GM23338 (cell line): ENCODE data around the gene GK. TPM values are rescaled to one million over a fixed set of nuclear protein-coding genes. Genes with fewer than 3 reads are reported as not detected.
A peak's percentile ranks its signal among the peaks of the same experiment; 100 is the strongest.

Experiments used
- ATAC-seq: fragments of 200-7000 bp; cut with Tn5 transposase; 3 replicates; pipeline ENCODE4 v1.9.1; 2020
- DNase-seq: peaks from one replicate; pipeline ENCODE4 v3.0.0-alpha.2; 2015; ENCODE audit warnings: low spot score
- H2AFZ ChIP-seq: fragments of 200-600 bp; sonication (generic); 2 replicates; pipeline ENCODE4 v1.8.0; 2016; ENCODE audit warnings: antibody characterized with exemption, mild to moderate bottlenecking, moderate library complexity
- H3F3A ChIP-seq: fragments of 200-600 bp; sonication (generic); replicated peaks from 2 replicates; pipeline ENCODE4 v1.8.0; 2017; ENCODE audit warnings: antibody characterized with exemption, mixed run types, low read depth
- H3K27ac ChIP-seq: fragments of 200-600 bp; sonication (generic); 2 replicates; pipeline ENCODE4 v1.6.1; 2016; ENCODE audit warnings: low read depth
- H3K27me3 ChIP-seq: fragments of 200-600 bp; sonication (generic); 2 replicates; pipeline ENCODE4 v1.8.0; 2016; ENCODE audit warnings: mild to moderate bottlenecking, mixed run types, moderate library complexity; ENCODE audit not compliant: insufficient read depth
- H3K36me3 ChIP-seq: fragments of 200-600 bp; sonication (generic); 2 replicates; pipeline ENCODE4 v1.8.0; 2016; ENCODE audit warnings: mild to moderate bottlenecking; ENCODE audit not compliant: insufficient read depth
- H3K4me1 ChIP-seq: fragments of 200-600 bp; sonication (generic); 2 replicates; pipeline ENCODE4 v1.8.0; 2016; ENCODE audit warnings: mild to moderate bottlenecking, moderate library complexity; ENCODE audit not compliant: insufficient read depth
- H3K4me2 ChIP-seq: fragments of 200-600 bp; sonication (generic); 2 replicates; pipeline ENCODE4 v1.7.1; 2017; ENCODE audit warnings: mixed run types
- H3K4me3 ChIP-seq: fragments of 200-600 bp; sonication (generic); 2 replicates; pipeline ENCODE4 v1.6.1; 2016; ENCODE audit warnings: mixed run types
- H3K79me2 ChIP-seq: fragments of 200-600 bp; sonication (generic); replicated peaks from 2 replicates; pipeline ENCODE4 v1.8.0; 2017; ENCODE audit warnings: mild to moderate bottlenecking; ENCODE audit not compliant: insufficient read depth
- H3K9me2 ChIP-seq: fragments of 200-600 bp; sonication (generic); 2 replicates; pipeline ENCODE4 v1.8.0; 2017; ENCODE audit not compliant: insufficient read depth
- H4K20me1 ChIP-seq: fragments of 200-600 bp; sonication (generic); replicated peaks from 2 replicates; pipeline ENCODE4 v1.8.0; 2017; ENCODE audit warnings: mild to moderate bottlenecking; ENCODE audit not compliant: insufficient read depth
- H3K27ac Mint-ChIP-seq: 2 replicates; pipeline ENCODE4 v1.8.0; 2020; ENCODE audit warnings: inconsistent platforms, mild to moderate bottlenecking, moderate library complexity, mixed read lengths
- H3K27me3 Mint-ChIP-seq: 3 replicates; pipeline ENCODE4 v1.8.0; 2022; ENCODE audit warnings: low read depth, mild to moderate bottlenecking, moderate library complexity, mixed read lengths, inconsistent platforms; ENCODE audit not compliant: insufficient read depth, poor library complexity
- H3K36me3 Mint-ChIP-seq: 3 replicates; pipeline ENCODE4 v1.8.0; 2021; ENCODE audit warnings: low read depth, mild to moderate bottlenecking, inconsistent platforms, moderate library complexity, mixed read lengths
- H3K4me1 Mint-ChIP-seq: 3 replicates; pipeline ENCODE4 v1.8.0; 2020; ENCODE audit warnings: mild to moderate bottlenecking, inconsistent platforms, mixed read lengths
- H3K4me3 Mint-ChIP-seq: 3 replicates; pipeline ENCODE4 v1.8.0; 2021; ENCODE audit warnings: moderate library complexity, mild to moderate bottlenecking, inconsistent platforms, mixed read lengths
- H3K9me3 Mint-ChIP-seq: 3 replicates; pipeline ENCODE4 v1.8.0; 2020; ENCODE audit warnings: moderate library complexity, mild to moderate bottlenecking, inconsistent platforms, mixed read lengths
- CTCF ChIP-seq, 2 experiments: fragments of 200-600 bp in 1 of 2; sonication (generic) in 1 of 2; conservative IDR thresholded peaks; 2 replicates each; pipeline versions ENCODE4 v1.5.1 to v1.6.1; 2016 to 2017; ENCODE audit warnings: antibody characterized with exemption in 2 of 2, low read depth in 2 of 2, mild to moderate bottlenecking in 2 of 2, moderate library complexity in 1 of 2
- ETS1 ChIP-seq: IDR thresholded peaks from 2 replicates; pipeline ENCODE4 v1.6.1; 2016; ENCODE audit warnings: antibody characterized with exemption
- EZH2 ChIP-seq: fragments of 200-600 bp; sonication (generic); IDR thresholded peaks from one replicate; pipeline ENCODE4 v1.8.0; 2017; ENCODE audit warnings: antibody characterized with exemption, mild to moderate bottlenecking, low read depth; ENCODE audit not compliant: unreplicated experiment
- EZH2phosphoT487 ChIP-seq: fragments of 200-600 bp; sonication (generic); IDR thresholded peaks from one replicate; pipeline ENCODE4 v1.8.1; 2018; ENCODE audit warnings: antibody characterized with exemption; ENCODE audit not compliant: unreplicated experiment
- JUNB ChIP-seq: IDR thresholded peaks from one replicate; pipeline ENCODE4 v1.6.1; 2016; ENCODE audit warnings: antibody characterized with exemption; ENCODE audit not compliant: unreplicated experiment
- NANOG ChIP-seq: IDR thresholded peaks from 2 replicates; pipeline ENCODE4 v1.6.1; 2016; ENCODE audit warnings: antibody characterized with exemption, borderline replicate concordance
- POLR2AphosphoS5 ChIP-seq: IDR thresholded peaks from 2 replicates; pipeline ENCODE4 v1.6.1; 2016; ENCODE audit warnings: antibody characterized with exemption, low read depth
- STAT1 ChIP-seq: IDR thresholded peaks from one replicate; pipeline ENCODE4 v1.6.1; 2016; ENCODE audit warnings: antibody characterized with exemption; ENCODE audit not compliant: unreplicated experiment
- ZNF114 ChIP-seq: fragments of 250-450 bp; sonication (Bioruptor Pico); IDR thresholded peaks from 2 replicates; pipeline ENCODE4 v1.5.0; 2020; ENCODE audit warnings: mild to moderate bottlenecking, moderate library complexity
- ZNF331 ChIP-seq: fragments of 250-450 bp; sonication (Bioruptor Pico); IDR thresholded peaks from 2 replicates; pipeline ENCODE4 v1.5.0; 2020; ENCODE audit warnings: low read depth, mild to moderate bottlenecking, moderate library complexity
- polyA plus RNA-seq: library from polyadenylated mRNA; unstranded; fragments of >200 nt; fragmentation: Nextera tagmentation; extraction: Ambion mirVana; gene quantifications from 2 replicates; pipeline ENCODE4 v1.2.1, GENCODE V29; 2016
- total RNA-seq: library from RNA; depleted of rRNA; stranded (reverse); fragments of >200 nt; shearing (Covaris generic); gene quantifications from 2 replicates; pipeline ENCODE4 v1.2.3, GENCODE V29; 2014

GK gene
- total and polyA plus RNA-seq, 2 experiments from 2014 or later = 8.4 to 10.8 TPM

- Histone ChIP-seq H3K27ac (no peak overlapping the region), H4K20me1 (no peaks in the 10 kb centered on the region), H3K9me2 (no peaks in the 10 kb centered on the region), H3K27me3 (no peaks in the 10 kb centered on the region), H3K79me2 (no peaks in the 10 kb centered on the region), H3K4me2 (no peak overlapping the region), H2AFZ (peak overlapping the region; percentile 56; the same call in 1 of the 2 replicates), H3K36me3 (no peaks in the 10 kb centered on the region), H3K4me3 (no peak overlapping the region), H3F3A (no peaks in the 10 kb centered on the region), H3K4me1 (no peaks in the 10 kb centered on the region)
- Mint-ChIP-seq H3K4me3 (no peak overlapping the region), H3K27ac (no peak overlapping the region), H3K4me1 (peaks cover 6% of the 10 kb centered on the region; the same call in 2 of the 3 replicates), H3K9me3 (peaks cover 6% of the 10 kb centered on the region; the same call in 1 of the 3 replicates), H3K27me3 (no peaks in the 10 kb centered on the region), H3K36me3 (peaks cover 2% of the 10 kb centered on the region; the same call in 2 of the 3 replicates)
- DNase-seq = peak; percentile 53
- TF ChIP-seq CTCF (conservative IDR thresholded peaks at IDR 0.05; ENCODE audit: low read depth in 2 of 2) = peak; percentile 36 to 57; a peak in 3 of 4 replicates
- TF ChIP-seq EZH2 = no peak
- peak; percentile 77 for ATAC-seq
These were observed 35.0 kb upstream of the GK start for GRCh38 chrX:30618160-30618765.

- no peaks in the 10 kb centered on the region for H3K79me2 ChIP-seq
- no peak for DNase-seq
- no peak for TF ChIP-seq ZNF114
- no peak for TF ChIP-seq POLR2AphosphoS5
- no peak for TF ChIP-seq ETS1
- no peak for TF ChIP-seq EZH2
- no peak for TF ChIP-seq JUNB
- TF ChIP-seq EZH2phosphoT487 = no peak
- TF ChIP-seq STAT1 = no peak
- TF ChIP-seq NANOG = no peak
- no peak for TF ChIP-seq ZNF331
- no peak for TF ChIP-seq CTCF (conservative IDR thresholded peaks at IDR 0.05; ENCODE audit: low read depth in 2 of 2)
These were observed 33.1 kb upstream of the GK start for GRCh38 chrX:30620125-30620524.

More at GRCh38 chrX:30620125-30620524, 33.1 kb upstream of the GK start:
- Histone ChIP-seq H3F3A (no peaks in the 10 kb centered on the region), H3K27ac (no peak overlapping the region), H3K4me3 (no peak overlapping the region), H2AFZ (no peak overlapping the region), H3K4me1 (no peaks in the 10 kb centered on the region), H3K4me2 (no peak overlapping the region), H3K27me3 (no peaks in the 10 kb centered on the region), H3K9me2 (no peaks in the 10 kb centered on the region), H4K20me1 (no peaks in the 10 kb centered on the region), H3K36me3 (no peaks in the 10 kb centered on the region)
- Mint-ChIP-seq H3K4me1 (peaks cover 6% of the 10 kb centered on the region; the same call in 2 of the 3 replicates), H3K36me3 (peaks cover 2% of the 10 kb centered on the region; the same call in 2 of the 3 replicates), H3K27me3 (no peaks in the 10 kb centered on the region), H3K9me3 (peaks cover 6% of the 10 kb centered on the region; the same call in 1 of the 3 replicates), H3K4me3 (no peak overlapping the region), H3K27ac (no peak overlapping the region)
- no peak for ATAC-seq
